NCI-H446 treated with DMSO at 0.1 percent for 48 hours (cell line): Measurements from ENCODE around the gene SLC22A16.

Experiments
- DNase-seq: peaks from one replicate; lab custom pipeline; 2025; lab: John Stamatoyannopoulos, UW

The SLC22A16 gene

DNA sequence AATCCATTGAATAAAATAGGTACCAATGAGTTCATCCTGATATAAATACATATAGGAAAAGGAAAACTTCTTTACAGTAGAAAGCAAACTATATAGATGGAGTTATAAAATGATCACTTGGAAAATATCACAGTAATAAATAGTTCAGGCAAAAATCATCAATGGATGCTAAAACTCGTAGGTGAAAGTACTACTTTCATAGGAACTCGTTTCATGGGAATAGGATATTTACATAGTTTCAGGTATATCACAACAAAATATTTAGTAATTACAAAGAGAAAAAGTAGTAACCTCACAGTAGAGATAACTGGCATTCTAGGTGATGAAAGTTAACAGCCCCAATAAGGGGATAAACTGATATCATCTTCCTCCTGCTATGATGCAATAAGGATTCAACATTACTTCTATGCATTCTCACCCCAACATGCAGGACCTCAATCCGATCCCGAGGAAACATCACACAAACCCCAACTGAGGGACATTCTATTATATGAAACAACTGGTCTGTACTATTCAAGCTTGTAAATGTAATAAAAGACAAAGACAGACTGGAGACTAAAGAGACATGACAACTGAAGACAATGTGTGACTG is 74.7 kb downstream of the SLC22A16 start:
- DNase-seq = no peak

DNA sequence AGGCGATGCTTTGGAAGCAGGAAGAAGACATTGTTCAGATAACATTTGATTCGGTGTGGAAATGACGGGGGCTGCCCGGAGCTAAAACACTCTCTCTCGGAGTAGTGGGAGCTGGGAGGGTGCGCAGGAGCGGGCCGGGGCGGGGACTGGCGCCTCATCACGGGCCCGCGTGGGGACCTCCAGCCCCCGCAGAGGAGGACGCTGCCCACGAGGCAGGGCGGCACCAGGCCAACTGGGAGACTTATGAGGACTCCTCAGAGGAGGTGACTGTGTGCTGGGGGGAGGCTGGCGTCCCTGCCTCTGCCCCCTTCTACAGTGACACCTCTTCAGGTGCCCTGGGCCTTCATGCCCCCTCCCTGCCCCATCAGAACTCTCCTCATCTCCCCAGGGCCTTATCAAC is 76.2 kb downstream of the SLC22A16 start:
- no peak for DNase-seq

DNA sequence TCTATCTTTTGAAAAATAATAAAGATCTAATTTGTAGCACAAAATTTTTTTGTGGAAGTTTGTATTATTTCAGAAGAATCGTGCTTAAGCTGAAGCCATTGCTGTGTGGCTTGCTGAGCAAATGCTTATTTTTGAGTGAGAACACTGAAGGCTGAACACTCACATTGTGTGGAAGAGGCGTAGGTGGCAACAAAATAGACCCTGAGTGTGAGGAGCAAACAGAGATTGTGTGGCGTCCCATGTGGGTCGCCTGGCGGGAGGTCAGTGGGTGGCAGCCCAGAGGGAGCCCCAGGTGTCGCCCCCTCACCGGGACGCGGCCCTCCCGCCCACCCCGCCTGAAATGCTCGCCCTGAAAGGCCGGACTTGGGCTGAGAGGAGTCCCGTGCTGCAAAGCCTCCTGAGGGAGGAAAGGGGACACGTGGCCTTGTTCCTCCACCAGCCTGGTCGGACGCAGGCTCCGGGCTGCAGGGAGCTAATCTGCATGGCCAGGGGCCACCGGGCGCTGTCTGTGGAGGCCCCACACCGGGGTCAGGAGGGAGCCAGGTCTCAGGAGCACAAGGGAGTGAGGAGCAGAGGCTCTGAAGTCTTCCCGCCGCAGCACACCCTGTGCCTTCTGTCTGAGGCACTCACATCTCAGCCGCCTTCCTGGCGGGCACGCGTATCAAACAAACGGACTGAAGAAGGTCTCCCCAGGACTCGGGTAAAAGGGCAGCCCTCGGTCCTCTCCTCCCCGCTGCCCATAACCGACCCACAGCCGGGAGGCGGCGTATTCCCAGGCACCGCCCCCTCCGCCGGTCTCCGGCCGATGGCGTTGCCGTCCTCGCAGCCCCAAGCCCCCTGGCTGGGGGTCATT is 77.0 kb downstream of the SLC22A16 start:
- no peak for DNase-seq

DNA sequence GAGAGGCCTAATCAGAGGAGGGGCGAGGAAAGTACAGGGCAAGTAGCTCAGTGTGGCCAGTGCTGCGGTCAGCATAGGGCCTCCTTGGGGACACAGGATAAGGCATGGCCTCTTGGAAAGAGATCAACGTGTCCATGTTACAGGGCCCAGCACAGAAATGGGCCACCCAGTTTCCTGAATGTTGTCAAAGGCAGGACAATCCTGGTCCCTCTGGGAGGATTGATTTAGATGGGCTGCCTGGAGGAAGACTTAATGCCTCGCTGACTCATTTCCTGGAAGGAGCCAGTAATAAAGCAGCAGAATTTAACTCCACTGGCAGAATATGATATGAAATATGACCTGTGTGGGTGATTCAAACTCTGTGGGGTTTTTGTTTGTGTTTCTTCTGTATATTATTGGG is 77.6 kb downstream of the SLC22A16 start:
- no peak for DNase-seq

DNA sequence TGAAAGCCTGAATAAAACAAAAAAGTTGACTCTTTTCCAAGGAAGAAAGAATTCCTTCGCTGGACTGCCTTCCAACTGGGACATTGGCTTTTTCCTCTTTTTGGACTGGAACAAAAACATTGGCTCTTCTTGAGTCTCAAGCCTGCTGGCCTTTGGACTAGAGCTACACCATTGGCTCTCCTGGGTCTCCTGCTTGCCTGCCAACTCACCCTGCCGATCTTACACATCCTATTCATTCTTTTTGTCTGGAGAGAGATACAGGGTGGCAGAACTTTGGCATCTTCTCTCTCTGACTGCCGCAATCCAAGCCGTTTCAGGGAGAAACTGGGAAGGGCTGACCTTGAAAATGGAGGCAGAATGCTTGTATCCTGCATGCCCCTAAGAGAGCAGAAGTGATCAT is 81.2 kb downstream of the SLC22A16 start:
- DNase-seq = peak; percentile 11

DNA sequence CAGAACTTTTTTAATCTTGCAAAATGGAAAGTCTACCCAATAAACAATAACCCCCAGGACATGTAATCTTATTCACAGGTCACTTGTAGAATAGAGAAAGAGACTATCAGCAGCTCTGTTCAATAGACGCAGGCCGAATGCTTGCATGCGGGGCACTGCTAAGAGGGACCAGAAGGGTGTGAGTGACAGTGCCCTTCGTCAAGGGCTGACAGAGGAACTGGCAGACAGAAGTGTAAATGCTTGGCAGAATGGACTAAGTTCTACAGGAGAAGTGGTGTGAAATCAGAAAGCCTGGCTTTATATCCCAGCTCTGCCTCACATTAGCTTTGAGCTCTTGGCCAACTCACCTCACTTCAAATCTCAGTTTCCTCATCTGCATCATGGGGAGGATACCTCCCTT is 82.0 kb downstream of the SLC22A16 start:
- no peak for DNase-seq

DNA sequence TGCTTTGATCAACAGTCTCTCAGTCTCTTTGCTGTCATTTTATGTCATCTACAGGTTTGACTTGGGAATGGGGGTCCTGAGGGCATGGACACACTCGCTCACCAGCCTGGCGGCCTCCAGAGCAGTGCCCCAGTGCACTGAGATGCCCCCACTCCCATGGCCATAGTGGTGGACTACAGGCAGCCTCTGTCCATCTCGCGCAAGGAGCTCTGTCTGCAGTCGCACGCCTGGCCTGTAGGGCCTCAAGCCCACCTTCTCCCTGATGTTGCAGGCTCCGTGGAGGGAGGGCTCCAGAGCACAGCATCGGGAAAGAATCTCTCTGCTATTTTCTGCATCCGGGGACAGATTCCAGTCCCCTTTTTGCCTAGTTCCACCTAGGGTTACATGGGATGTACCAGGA is 83.7 kb downstream of the SLC22A16 start:
- no peak for DNase-seq

DNA sequence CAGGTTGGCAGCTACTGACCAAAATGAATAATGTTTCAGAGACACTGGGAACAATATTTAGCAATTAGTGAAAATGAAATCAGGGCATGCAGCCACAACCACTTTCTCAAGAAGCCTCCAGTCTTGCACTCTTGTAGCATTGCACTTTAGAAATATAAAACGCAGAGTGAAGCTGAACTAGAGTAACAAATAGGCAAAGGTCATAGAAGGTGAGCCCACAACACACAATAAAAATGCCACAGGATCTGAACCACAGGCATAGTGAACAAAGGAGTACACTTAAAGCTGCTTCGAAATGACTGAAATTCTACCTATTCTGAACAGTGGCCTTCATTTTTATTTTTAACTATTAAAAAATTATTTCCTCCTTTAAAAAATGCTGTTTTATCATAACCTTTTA is 86.0 kb downstream of the SLC22A16 start:
- DNase-seq = no peak

DNA sequence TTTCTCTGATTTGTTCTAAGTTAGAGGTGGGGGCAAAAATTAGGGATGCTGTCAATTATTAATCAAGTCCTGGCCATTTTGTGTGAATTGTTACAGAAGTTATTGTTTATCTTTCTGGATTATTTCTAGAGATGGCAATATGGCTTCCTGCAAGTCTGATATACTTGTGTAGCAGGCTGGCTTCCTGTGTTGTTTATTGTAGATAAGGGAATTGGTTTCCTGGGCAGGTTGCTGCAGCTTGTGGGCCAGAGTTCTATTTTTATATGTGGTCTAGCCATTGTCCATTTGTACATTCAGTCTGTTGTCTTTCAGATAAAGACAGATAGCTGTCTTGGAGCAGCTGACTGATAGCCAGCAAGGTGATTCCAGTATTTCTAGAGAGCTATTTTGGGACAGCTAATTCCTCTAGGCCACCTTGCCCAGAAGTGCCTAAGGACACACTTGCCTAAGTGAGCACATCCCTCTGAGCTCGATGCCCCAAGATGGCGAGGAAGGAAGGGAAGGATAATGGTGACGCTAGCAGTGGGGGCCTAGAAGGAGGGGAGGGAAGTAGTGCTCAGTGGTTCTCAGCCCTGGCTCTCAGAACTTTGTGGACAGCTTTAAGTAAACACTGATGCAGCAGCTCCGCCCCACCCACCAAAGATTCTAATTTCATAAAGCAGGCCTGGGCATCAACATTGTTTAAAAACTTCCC is 86.6 kb downstream of the SLC22A16 start:
- DNase-seq = no peak

DNA sequence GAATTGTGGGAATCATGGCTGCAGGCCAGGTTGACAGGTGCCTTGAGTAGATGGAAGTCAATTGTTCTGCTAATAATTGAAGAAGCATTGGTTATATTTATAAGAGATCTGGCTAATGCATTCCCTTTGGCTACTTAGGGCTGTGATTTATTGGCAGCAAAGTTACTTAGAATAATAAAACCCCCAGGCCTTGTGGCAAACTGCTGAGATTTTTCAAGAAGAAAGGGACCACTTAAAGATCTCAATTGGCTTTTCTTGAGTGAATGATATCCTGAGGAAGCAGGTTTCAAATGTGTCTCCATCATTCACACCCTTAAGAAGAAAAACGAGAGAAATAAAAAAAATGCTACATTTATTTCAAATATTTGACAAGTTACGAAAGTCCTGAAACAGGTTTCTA is 88.4 kb downstream of the SLC22A16 start:
- no peak for DNase-seq

DNA sequence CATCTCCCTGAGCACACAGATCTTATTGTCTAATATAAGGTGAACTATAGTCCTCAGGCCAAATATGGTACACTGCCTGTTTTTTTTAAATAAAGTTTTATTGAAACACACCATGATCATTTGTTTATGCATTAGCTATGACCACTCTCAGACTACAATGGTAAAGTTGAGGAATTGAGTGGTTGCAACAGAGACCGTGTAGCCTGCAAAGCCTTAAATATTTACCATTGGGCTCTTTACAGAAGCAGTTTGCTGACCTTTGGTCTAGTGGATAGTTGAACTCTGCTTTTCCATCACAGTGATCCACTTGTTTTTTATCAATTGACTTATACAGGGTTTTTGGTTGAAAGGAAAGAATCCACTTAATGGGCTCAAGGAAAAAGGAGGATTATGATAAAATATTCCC is 91.0 kb downstream of the SLC22A16 start:
- DNase-seq = no peak

DNA sequence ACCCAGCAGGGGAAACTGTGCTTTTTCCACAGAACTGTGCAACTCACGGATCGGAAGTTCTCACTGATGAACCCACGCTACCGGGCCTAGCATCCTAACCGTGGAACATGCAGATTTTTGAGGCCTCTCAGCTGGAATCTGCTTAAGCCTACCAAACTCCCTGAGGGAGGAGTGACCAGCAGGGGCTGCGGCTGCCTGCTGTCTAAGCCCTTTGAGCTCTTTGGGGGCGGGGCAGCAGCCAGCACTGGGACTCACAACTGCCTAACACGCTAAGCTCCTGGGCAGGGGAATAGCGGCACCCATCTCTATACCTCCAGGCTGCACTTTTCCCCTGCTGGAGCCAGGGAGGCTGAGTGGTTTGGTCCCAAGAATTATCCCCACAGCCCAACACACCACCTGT is 97.9 kb downstream of the SLC22A16 start:
- no peak for DNase-seq
